ENCODE measurements around the gene PXDN. TPM values are rescaled to one million over a fixed set of nuclear protein-coding genes. Genes with fewer than 3 reads are reported as not detected.

Gene PXDN
- total and polyA plus RNA-seq, 2 of the 13 experiments (the other 11 are each of a cell fraction or from before 2014, with no cell fraction given) = not detected

GRCh38 chr2:1688859-1689258, 55.5 kb downstream of the PXDN start:
- intact Hi-C loops (cut with micrococcal nuclease; ENCODE audit: unreplicated experiment) (no loop called here), in situ Hi-C loops (cut with HindIII; ENCODE audit: extremely low pct_ligation_motif_present, low pct_unique_long_range_greater_than_20kb) (no loop called here)
- BruUV-seq (replicated peaks) = no TSS peak
- Histone ChIP-seq H3K4me3 (replicated peaks in 1 of 3; ENCODE audit: insufficient read depth in 1 of 3, low read depth in 2 of 3, low read length in 3 of 3) (no peak overlapping the region), H3K27me3 (ENCODE audit: control insufficient read depth in 1 of 2, insufficient read depth in 2 of 2, low read length in 2 of 2) (peaks cover 2 to 58% of the 10 kb centered on the region in 2 experiments), H3K9me3 (ENCODE audit: low read length) (no peaks in the 10 kb centered on the region), H3K9ac (ENCODE audit: insufficient read depth, low read depth, low read length) (no peak overlapping the region), H3K27ac (ENCODE audit: extremely low read length, insufficient read depth, low read length) (no peak overlapping the region), H3K4me2 (ENCODE audit: low read depth, low read length) (no peak overlapping the region), H3K4me1 (ENCODE audit: insufficient read depth, low read length) (no peaks in the 10 kb centered on the region), H2AFZ (ENCODE audit: low read length) (no peak overlapping the region), H3K36me3 (replicated peaks in 1 of 2; ENCODE audit: control insufficient read depth in 1 of 2, insufficient read depth in 2 of 2, low read length in 2 of 2) (no peaks in the 10 kb centered on the region), H4K20me1 (ENCODE audit: insufficient read depth, low read length) (no peaks in the 10 kb centered on the region), H3K79me2 (ENCODE audit: insufficient read depth, low read length) (no peaks in the 10 kb centered on the region)
- ATAC-seq (no peak), DNase-seq (ENCODE audit: low spot score) (no peak), FAIRE-seq (no peak)
- ChIA-PET POLR2A (no interaction called here), CTCF (ENCODE audit: low intra/inter-chr PET ratio, low total read pairs) (no interaction called here)
- WGBS (ENCODE audit: low lambda C conversion rate) = 21% methylated on average over 10 of the region's 10 CpGs
- TF ChIP-seq AGO2 (optimal IDR thresholded peaks at IDR 0.05; ENCODE audit: low read depth, low read length) = no peak
- 0 out of 2 replicates have a peak, but pooled peaks have one; percentile 9 for TF ChIP-seq ZNF629 (CRISPR knock-in tag; conservative IDR thresholded peaks at IDR 0.05)

- no peak for DNase-seq (ENCODE audit: low spot score)
- in situ Hi-C loops (cut with HindIII; ENCODE audit: extremely low pct_ligation_motif_present, low pct_unique_long_range_greater_than_20kb) = no loop called here
- Histone ChIP-seq H3K4me2 (ENCODE audit: low read depth, low read length) (no peak overlapping the region), H3K36me3 (replicated peaks in 1 of 2; ENCODE audit: control insufficient read depth in 1 of 2, insufficient read depth in 2 of 2, low read length in 2 of 2) (no peaks in the 10 kb centered on the region), H3K4me3 (replicated peaks in 1 of 3; ENCODE audit: insufficient read depth in 1 of 3, low read depth in 2 of 3, low read length in 3 of 3) (no peak overlapping the region), H3K9me3 (ENCODE audit: low read length) (no peaks in the 10 kb centered on the region), H3K79me2 (ENCODE audit: insufficient read depth, low read length) (no peaks in the 10 kb centered on the region), H3K9ac (ENCODE audit: insufficient read depth, low read depth, low read length) (no peak overlapping the region), H3K27me3 (ENCODE audit: control insufficient read depth in 1 of 2, insufficient read depth in 2 of 2, low read length in 2 of 2) (peaks cover 2 to 53% of the 10 kb centered on the region in 2 experiments), H3K4me1 (ENCODE audit: insufficient read depth, low read length) (no peaks in the 10 kb centered on the region), H4K20me1 (ENCODE audit: insufficient read depth, low read length) (no peaks in the 10 kb centered on the region), H3K27ac (ENCODE audit: extremely low read length, insufficient read depth, low read length) (no peak overlapping the region), H2AFZ (ENCODE audit: low read length) (no peak overlapping the region)
- no peak for ATAC-seq
- ChIA-PET CTCF (ENCODE audit: low intra/inter-chr PET ratio, low total read pairs) (no interaction called here), POLR2A (no interaction called here)
- intact Hi-C loops (cut with micrococcal nuclease; ENCODE audit: unreplicated experiment) = no loop called here
- FAIRE-seq = no peak
- no TSS peak for BruUV-seq (replicated peaks)
- no peak for TF ChIP-seq STAT6 (CRISPR knock-in tag; IDR thresholded peaks at IDR 0.05; ENCODE audit: borderline replicate concordance)
- no peak for TF ChIP-seq TCF7 (IDR thresholded peaks at IDR 0.05; ENCODE audit: low read depth)
- TF ChIP-seq CENPBD1 (CRISPR knock-in tag; IDR thresholded peaks at IDR 0.05; ENCODE audit: borderline replicate concordance, low read depth) = no peak
- no peak for TF ChIP-seq ZNF709 (CRISPR knock-in tag; IDR thresholded peaks at IDR 0.05)
- no peak for TF ChIP-seq NR2F6 (IDR thresholded peaks at IDR 0.05)
- no peak for TF ChIP-seq NR2F6 (CRISPR knock-in tag; IDR thresholded peaks at IDR 0.05)
- TF ChIP-seq TOPORS (CRISPR knock-in tag; IDR thresholded peaks at IDR 0.05) = no peak
- TF ChIP-seq FOSL2 (CRISPR knock-in tag; IDR thresholded peaks at IDR 0.05) = no peak
- no peak for TF ChIP-seq EHMT2 (IDR thresholded peaks at IDR 0.05; ENCODE audit: borderline replicate concordance, low read depth, low read length)
- no peak for TF ChIP-seq PLRG1 (conservative IDR thresholded peaks at IDR 0.05)
- no peak for TF ChIP-seq ZNF883 (CRISPR knock-in tag; IDR thresholded peaks at IDR 0.05; ENCODE audit: not compliant biosample characterization)
- TF ChIP-seq ZFP62 (CRISPR knock-in tag; IDR thresholded peaks at IDR 0.05) = no peak
- TF ChIP-seq ZBTB2 (CRISPR knock-in tag; IDR thresholded peaks at IDR 0.05; ENCODE audit: low read depth) = no peak
- TF ChIP-seq HOXA5 (CRISPR knock-in tag; IDR thresholded peaks at IDR 0.05) = no peak
- TF ChIP-seq POLR2A (IDR thresholded peaks at IDR 0.05; ENCODE audit: insufficient read depth in 1 of 2, low read depth in 2 of 2, low read length in 2 of 2) = no peak
- 40% methylated on average over 10 of the region's 11 CpGs for WGBS (ENCODE audit: low lambda C conversion rate)
These were observed 56.2 kb downstream of the PXDN start for GRCh38 chr2:1688161-1688560.
